GM20000 (cell line): Measurements from ENCODE around the gene TMEM255B.

Experiments
- DNase-seq: peaks from one replicate; pipeline ENCODE4 v3.0.0; 2012; ENCODE audit warnings: low spot score
- CTCF ChIP-seq: IDR thresholded peaks from 2 replicates; pipeline ENCODE4 v1.5.1; 2012; ENCODE audit warnings: mild to moderate bottlenecking, control low read depth; ENCODE audit errors: extremely low read depth, missing control alignments

Gene TMEM255B

GRCh38 chr13:113732176-113732960 is 26.7 kb upstream of the TMEM255B start:
- no peak for DNase-seq
- no peak for TF ChIP-seq CTCF

GRCh38 chr13:113732961-113733950 is 25.8 kb upstream of the TMEM255B start:
- no peak for TF ChIP-seq CTCF
- no peak for DNase-seq

GRCh38 chr13:113734099-113734825 is 24.8 kb upstream of the TMEM255B start:
- TF ChIP-seq CTCF, result no peak
- DNase-seq, result no peak

GRCh38 chr13:113734826-113735125 is 24.2 kb upstream of the TMEM255B start:
- DNase-seq, result no peak
- no peak for TF ChIP-seq CTCF

- no peak for TF ChIP-seq CTCF
Observed at GRCh38 chr13:113735194-113735593, 23.8 kb upstream of the TMEM255B start.

GRCh38 chr13:113735750-113736149 is 23.3 kb upstream of the TMEM255B start:
- TF ChIP-seq CTCF, result no peak
- DNase-seq, result no peak

More at GRCh38 chr13:113735194-113735593, 23.8 kb upstream of the TMEM255B start:
- no peak for DNase-seq
